Measurements from ENCODE around the gene CDKN1A.

CDKN1A gene

DNA sequence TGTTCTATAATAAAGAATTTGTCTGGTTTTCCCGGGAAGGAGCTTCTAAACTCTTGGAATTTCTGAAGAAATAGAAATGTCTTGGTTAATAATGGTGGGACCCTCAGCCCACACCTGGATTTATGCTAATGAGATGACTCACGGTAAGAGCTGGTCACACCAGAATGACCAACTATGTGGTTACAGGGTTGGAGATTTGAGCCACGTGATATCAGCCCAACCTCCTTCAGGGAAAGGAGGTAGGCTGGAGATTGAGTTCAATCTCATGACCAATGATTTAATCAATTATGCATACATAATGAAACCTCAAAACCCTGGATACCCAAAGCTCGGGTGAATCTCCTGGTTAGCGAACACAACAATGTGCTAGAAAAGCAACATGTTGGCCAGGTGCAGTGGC lies 22.1 kb upstream of the CDKN1A start:
- no peak for DNase-seq

DNA sequence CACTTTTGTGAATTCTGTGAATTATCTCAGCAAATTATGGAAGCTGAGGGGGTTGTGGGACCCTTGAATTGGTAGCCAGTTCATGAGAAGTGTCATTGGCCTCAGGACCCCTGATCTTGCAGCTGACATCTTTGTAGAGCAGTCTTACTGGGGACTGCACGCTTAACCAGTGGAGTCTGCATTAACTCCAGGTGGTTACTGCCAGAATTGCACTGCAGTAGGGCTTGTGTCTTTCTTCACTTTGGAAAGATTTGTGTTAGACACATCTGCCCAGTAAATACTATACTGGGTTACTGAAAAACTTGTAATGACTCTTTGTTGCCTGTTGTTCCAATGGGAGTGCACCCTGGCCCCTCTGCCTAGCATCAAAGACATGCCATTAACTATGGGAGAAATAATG lies 21.2 kb upstream of the CDKN1A start:
- DNase-seq: no peak

DNA sequence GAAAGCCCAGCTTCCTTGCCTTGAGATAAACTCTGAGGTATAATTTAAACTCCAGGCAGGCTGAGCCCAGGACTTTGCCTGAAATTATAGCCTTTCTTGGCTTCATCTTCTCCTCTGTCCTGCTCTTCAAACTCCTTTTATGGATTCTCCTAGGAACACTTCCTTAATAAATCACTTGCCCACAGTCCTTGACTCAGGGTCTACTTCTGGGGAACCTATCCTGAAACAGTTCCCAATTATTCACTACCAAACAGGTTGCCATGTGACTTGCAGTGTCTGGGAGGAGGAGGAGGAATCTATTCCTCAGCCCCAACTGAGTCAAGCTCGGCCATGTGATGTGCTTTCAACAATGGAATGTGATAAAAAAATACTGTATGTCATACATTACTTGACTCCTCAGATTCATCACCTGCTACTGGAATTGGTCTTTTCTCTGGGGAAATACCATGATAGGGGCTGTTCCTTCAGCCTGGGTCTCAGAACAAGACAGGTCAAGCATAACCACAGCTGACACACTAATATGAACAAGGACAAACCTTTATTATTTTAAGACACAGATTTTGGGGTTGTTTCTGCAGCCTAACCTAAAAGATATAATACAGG lies 20.5 kb upstream of the CDKN1A start:
- peak; percentile 75 for DNase-seq

DNA sequence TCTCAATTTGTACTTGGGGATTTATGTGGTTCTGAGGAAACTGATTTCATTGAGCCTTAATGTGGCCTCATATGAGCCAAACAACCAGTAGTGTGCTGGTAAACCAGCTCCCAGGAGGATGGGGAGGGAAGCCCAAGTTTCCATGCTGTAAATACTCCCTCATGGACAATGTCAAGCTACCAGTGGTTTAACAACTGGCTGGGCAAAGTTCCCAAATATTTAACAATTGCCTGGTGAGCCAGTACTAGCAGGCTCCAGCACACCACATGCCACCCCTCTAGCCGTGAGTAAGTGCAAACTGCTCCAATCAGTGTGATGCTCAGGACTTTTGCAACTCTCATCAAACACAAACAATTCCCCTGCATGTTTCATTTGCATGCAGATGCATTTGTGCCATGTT lies 19.2 kb upstream of the CDKN1A start:
- peak; percentile 55 for DNase-seq

DNA sequence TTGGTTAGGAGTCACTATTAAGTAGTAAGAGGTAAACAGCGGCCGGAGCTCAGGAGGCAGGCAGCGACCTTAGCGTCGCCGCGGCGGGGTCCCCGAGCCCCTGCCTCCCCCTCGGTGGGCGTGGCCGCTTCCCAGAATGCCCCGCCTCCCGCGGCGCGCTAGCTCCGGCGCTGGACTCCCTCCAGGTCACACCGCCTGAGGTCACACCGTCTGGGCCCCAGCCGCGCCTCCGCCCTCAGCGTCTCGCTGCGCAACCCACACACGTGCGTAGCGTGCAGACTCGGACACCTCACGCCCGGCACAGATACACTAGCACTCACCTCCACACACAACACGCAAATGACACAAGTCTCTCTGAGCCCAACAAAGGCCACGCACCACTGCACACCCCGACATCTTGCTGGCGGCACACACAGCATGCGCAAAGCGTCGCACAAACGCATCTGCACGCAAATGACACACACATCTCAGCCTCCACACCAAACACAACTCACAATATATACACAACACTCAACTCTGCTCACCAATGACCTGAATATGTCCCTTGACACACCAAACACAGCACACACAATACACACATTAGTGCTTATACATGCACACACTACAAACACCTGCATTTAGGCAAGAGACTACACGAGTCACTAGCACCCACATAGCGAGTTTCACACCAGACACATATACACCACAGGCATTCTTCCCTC lies 17.6 kb upstream of the CDKN1A start:
- DNase-seq: no peak

DNA sequence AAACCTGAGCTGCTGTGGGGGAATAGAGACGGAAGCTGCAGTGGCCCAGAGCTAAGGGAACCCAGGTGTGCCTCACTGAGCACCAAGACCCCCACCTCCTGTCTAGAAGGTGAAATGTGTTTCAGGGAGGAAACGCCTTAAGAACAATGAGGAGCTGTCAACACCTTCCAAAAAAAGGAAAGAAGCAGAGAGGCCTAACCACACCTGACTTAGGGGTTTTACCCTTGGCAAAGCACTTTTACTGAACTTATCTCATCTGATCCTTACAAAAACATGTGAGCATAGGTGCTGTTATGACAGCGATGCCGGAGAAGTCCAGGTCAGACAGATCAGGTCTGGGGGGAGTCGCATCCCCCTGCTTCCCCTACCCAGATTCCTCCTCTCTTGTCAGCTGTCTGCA lies 16.1 kb upstream of the CDKN1A start:
- DNase-seq: no peak

DNA sequence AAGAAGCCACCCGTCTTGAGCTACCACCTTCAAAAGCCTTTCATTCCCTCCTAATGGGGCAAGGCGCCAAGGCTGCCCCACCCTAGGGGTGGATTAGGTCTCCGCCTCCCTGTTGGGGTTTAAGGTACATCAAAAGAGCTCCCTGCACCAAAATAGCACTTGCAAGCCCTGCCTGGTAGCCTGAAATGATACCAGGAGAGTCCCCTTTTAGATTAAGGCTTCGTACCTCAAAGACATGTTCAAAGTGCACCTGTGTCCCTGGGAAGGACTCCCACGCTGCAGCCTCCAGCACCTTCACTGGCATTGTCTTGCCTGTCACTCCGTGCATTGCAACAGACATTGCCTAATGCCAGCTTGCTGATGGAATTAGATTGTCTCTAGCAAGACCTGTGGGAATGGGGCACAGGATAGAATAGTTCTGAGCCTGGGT lies 15.7 kb upstream of the CDKN1A start:
- no peak for DNase-seq

DNA sequence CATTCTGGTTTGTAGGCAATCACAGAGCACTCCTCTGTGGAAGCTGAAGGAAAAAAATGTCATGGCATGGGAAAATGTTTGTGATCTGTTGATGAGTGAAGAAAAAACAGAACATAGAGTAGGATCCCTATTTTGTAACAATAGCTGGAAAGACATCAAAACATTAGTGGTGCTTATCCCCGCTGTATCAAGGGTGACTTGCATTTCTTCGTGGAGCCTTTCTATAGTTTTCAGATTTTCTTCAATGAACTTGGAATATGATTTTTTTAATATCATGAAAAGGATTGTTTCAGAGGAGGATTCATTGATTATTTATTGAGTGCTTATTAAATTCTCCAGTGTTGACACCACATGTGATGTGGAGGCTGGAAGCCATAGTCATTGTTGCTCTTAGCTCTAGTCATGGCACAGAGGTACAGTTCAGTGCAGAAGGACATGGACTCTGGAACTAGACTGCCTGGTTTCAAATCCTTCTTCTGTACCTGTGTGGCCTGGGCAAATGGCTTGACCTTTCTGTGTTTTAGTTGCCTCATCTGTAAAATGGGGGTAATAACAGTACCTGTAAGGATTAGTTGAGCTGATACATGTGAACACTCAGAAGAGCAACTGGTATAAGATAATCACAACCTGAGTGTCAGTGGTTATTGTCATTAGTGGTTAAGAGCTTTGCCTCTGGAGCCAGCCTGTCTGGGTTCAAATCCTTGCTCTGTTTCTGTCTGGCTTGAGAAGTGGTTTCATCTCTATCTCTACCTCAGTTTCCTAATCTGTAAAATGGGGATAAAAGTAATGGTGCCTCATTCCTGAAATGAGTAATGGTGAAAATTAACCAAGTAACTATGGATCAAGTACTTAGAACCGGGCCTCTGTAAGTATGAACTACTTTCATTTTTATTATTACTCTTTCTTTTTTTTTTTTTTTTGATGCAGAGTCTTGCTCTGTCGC lies 14.7 kb upstream of the CDKN1A start:
- DNase-seq: no peak

DNA sequence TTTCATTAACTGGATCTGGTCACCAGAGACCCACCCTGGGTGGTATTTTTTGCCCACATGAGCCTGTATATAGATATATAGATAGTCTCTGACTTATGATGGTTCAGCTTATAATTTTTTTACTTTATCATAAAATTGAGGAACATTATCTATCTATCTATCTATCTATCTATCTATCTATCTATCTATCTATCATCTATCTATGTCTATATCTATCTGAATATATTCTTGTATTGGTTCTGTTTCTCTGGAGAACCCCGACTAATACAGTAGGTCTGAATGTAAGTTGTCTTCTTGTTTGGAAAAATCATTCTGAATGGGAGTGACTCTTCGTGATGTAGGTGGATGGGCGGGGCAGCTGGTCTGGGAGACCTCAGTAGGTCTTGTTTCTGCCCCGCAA lies 13.3 kb upstream of the CDKN1A start:
- DNase-seq: no peak

DNA sequence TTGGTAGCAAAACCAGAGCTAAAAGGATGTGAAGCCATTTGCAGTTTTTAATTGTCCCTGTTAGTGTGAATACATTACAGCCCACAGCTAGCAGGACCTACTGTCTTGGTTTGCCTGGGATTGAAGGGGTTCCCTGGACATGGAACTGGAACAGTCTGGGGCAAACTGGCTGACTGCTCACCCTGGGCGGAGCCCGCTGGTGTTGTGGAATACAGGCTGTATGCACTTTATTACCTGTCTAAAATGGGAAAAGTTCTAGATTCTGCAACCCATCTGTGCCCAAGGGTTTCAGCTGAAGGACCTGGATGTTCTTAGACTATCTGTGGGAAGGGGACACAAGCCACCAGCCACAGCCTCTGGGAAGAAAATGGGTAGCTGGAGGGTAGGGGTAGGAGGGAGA lies 12.2 kb upstream of the CDKN1A start:
- no peak for DNase-seq

DNA sequence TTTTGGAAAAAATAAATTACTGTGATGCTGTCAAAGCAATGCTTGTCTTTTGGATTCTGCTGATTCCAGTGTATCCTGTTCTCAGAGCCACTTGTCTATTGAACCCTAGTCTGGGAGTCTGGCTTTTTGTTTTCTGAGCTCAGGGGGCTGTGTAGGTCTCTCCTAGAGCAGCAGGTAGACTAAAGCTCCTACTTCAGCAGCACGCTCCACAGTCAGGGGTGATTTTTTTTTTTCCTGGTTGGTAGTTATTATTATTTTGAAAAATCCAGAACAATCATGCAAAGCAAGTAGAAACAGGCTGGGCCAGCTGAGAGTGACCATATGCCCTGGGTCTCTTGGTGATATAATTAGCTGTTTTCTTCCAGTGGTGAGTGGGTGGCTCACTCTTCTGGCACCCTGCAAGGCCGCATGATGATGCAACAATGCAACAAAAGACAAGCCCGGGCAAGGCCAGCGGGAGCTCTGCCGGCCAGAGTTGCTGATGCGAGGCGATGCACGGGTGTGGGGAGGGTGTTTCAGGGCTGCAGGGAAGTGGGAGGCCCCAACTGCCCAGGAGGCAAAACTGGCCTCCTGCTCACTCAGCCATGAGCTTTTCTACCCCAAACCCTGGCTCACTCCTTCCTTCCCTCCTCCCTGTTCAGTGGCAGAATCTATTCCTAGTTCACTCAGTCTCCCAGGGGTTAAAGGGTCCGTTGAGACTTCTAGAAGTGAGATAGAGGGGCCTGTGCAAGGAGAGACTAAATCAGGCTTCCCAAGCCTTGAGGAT lies 11.5 kb upstream of the CDKN1A start:
- peak; percentile 89 for DNase-seq

DNA sequence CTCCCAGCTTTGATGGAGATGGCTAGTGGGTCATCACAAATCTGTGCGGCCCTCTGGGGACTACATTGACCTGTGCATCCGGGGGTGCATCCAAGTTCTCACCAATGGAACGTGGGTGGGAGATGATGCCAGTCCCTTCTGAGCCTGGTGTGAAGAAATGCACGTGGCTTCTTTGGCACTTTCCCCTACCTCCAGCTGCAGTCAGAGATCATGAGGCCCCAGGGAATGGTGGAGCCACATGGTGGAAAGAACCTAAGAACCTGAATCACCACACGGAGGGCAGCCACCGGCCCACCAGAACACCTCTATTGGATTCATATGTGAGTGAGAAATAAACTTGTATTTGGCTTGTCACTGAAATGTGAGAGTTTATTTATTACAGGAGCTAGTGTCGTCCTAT lies 9.9 kb upstream of the CDKN1A start:
- no peak for DNase-seq

DNA sequence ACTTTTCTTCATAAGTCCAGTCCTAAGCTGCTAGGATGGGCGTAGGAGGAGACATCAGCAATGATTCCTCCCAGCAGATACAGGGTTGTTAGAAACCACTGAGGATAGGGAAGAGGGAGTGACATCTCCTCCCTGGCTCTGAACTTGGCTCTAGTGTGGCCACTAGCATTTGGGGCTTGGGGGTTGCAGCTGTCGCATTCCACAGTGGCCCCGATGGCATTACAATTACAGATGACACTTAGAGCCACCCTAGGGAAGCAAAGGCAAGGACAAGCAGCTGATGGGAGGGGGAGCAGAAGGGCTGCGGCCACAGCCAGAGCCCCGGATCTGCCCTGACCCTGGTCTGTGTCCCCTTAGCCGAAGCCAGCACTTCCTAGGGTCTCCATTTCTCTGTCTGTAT lies 9.5 kb upstream of the CDKN1A start:
- DNase-seq: no peak

DNA sequence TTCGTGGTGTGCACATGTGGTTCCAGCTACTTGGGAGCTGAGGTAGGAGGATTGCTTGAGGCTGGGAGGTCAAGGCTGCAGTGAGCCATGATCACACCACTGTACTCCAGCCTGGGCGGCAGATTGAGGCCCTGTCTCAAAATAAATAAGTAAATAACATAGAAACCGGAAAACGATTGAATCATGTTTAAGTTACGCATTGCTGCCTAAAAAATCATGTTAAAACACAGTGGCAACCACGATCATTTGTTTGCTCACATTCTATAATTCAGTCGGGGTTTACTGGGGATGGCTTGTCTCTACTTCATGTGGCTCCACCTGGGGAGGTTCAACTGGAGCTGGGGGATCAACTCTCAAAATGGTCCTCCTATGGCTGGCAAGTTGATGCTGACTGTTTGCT lies 8.2 kb upstream of the CDKN1A start:
- DNase-seq: no peak

DNA sequence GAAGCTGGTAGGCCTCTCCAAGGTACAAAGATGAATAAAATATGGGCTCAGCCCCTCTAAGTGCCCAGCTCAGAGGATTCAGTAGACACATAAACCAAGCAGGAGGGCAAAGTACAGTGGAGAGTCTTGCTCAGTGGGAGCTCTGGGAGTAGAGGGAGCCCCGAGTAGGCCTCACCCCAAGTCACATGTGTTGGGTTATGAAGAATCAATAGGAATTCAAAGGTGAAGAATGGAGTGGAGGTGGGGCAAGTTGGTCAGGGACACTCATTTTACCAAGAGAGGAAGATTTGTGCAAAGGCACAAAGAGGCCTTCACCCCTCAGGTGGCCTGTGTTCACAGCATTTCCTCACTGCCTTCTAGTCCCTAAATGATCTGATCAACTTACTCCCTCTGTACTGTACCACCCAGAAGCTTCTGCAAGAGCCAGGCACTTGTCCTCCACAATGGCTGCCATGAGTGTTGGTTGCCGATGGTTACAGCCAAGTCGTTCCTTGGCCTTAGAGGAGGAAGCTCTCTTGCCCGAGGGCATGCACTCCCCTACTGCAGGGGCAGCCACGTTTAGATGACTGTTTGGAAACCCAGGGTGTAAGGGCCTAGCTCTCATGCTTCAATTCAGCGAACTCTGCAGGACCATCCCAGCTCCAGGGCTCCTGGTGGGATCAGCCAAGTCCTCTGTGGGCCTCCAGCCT lies 6.7 kb upstream of the CDKN1A start:
- DNase-seq: no peak

DNA sequence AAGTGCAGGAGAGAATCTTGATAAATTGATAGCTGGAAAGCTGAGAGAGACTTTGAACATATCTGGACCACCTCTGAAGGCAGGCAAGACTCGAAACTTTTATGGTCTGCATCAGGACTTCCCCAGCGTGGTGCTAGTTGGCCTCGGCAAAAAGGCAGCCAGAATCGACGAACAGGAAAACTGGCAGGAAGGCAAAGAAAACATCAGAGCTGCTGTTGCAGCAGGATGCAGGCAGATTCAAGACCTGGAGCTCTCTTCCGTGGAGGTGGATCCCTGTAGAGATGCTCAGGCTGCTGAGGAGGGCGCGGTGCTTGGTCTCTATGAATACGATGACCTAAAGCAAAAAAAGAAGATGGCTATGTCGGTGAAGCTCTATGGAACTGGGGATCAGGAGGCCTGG lies 4.6 kb upstream of the CDKN1A start:
- DNase-seq: no peak

DNA sequence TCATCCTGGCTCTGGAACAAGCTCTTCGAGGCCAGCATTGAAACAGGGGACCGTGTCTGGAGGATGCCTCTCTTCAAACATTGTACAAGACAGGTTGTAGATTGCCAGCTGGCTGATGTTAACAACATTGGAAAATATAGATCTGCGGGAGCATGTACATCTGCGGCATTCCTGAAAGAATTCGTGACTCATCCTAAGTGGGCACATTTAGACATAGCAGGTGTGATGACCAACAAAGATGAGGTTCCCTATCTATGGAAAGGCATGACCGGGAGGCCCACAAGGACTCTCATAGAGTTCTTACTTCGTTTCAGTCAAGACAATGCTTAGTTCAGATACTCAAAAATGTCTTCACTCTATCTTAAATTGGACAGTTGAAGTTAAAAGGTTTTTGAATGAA lies 3.6 kb upstream of the CDKN1A start:
- no peak for DNase-seq

DNA sequence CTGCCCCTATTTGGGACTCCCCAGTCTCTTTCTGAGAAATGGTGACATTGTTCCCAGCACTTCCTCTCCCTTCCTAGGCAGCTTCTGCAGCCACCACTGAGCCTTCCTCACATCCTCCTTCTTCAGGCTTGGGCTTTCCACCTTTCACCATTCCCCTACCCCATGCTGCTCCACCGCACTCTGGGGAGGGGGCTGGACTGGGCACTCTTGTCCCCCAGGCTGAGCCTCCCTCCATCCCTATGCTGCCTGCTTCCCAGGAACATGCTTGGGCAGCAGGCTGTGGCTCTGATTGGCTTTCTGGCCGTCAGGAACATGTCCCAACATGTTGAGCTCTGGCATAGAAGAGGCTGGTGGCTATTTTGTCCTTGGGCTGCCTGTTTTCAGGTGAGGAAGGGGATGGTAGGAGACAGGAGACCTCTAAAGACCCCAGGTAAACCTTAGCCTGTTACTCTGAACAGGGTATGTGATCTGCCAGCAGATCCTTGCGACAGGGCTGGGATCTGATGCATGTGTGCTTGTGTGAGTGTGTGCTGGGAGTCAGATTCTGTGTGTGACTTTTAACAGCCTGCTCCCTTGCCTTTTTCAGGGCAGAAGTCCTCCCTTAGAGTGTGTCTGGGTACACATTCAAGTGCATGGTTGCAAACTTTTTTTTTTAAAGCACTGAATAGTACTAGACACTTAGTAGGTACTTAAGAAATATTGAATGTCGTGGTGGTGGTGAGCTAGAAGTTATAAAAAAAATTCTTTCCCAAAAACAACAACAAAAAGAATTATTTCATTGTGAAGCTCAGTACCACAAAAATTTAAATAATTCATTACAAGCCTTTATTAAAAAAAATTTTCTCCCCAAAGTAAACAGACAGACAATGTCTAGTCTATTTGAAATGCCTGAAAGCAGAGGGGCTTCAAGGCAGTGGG lies 2.1 kb upstream of the CDKN1A start:
- DNase-seq: no peak

DNA sequence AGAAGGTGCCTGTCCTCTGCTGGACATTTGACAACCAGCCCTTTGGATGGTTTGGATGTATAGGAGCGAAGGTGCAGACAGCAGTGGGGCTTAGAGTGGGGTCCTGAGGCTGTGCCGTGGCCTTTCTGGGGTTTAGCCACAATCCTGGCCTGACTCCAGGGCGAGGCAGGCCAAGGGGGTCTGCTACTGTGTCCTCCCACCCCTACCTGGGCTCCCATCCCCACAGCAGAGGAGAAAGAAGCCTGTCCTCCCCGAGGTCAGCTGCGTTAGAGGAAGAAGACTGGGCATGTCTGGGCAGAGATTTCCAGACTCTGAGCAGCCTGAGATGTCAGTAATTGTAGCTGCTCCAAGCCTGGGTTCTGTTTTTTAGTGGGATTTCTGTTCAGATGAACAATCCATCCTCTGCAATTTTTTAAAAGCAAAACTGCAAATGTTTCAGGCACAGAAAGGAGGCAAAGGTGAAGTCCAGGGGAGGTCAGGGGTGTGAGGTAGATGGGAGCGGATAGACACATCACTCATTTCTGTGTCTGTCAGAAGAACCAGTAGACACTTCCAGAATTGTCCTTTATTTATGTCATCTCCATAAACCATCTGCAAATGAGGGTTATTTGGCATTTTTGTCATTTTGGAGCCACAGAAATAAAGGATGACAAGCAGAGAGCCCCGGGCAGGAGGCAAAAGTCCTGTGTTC lies 1.3 kb upstream of the CDKN1A start:
- no peak for DNase-seq

DNA sequence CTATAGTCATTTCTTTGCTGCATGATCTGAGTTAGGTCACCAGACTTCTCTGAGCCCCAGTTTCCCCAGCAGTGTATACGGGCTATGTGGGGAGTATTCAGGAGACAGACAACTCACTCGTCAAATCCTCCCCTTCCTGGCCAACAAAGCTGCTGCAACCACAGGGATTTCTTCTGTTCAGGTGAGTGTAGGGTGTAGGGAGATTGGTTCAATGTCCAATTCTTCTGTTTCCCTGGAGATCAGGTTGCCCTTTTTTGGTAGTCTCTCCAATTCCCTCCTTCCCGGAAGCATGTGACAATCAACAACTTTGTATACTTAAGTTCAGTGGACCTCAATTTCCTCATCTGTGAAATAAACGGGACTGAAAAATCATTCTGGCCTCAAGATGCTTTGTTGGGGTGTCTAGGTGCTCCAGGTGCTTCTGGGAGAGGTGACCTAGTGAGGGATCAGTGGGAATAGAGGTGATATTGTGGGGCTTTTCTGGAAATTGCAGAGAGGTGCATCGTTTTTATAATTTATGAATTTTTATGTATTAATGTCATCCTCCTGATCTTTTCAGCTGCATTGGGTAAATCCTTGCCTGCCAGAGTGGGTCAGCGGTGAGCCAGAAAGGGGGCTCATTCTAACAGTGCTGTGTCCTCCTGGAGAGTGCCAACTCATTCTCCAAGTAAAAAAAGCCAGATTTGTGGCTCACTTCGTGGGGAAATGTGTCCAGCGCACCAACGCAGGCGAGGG lies 594 bp upstream of the CDKN1A start:
- DNase-seq: no peak

Data from HCEC 1CT (cell line).